KOPT-K1 (cell line): ENCODE measurements around the gene DBH.
"Not testable (repeated sequence)": the region's sequence is repeated elsewhere in the genome, so short reads cannot be mapped to it uniquely, and the experiment has no call there.

Experiments used
- H3K27ac ChIP-seq: fragments of 200-600 bp; sonication (generic); 2 replicates; pipeline ENCODE4 v1.5.1; 2016; ENCODE audit warnings: antibody characterized with exemption, mild to moderate bottlenecking, low read depth, low read length; ENCODE audit not compliant: poor library complexity, severe bottlenecking
- H3K36me3 ChIP-seq: fragments of 200-600 bp; sonication (generic); 2 replicates; pipeline ENCODE4 v1.5.1; 2017; ENCODE audit warnings: antibody characterized with exemption, mild to moderate bottlenecking, low read length, moderate library complexity; ENCODE audit not compliant: insufficient read depth
- H3K9me3 ChIP-seq: fragments of 200-600 bp; sonication (generic); 2 replicates; pipeline ENCODE4 v1.5.1; 2017; ENCODE audit warnings: antibody characterized with exemption, low read length, mild to moderate bottlenecking; ENCODE audit not compliant: insufficient read depth, poor library complexity, severe bottlenecking

The DBH gene

GRCh38 chr9:133672503-133673257 is 36.5 kb downstream of the DBH start:
- Histone ChIP-seq H3K36me3 (no peaks in the 10 kb centered on the region), H3K27ac (no peak overlapping the region), H3K9me3 (no peaks in the 10 kb centered on the region)

GRCh38 chr9:133673258-133673655 is 37.1 kb downstream of the DBH start:
- H3K9me3 ChIP-seq, result no peaks in the 10 kb centered on the region
- H3K27ac ChIP-seq, result no peak overlapping the region
- no peaks in the 10 kb centered on the region for H3K36me3 ChIP-seq

DNA sequence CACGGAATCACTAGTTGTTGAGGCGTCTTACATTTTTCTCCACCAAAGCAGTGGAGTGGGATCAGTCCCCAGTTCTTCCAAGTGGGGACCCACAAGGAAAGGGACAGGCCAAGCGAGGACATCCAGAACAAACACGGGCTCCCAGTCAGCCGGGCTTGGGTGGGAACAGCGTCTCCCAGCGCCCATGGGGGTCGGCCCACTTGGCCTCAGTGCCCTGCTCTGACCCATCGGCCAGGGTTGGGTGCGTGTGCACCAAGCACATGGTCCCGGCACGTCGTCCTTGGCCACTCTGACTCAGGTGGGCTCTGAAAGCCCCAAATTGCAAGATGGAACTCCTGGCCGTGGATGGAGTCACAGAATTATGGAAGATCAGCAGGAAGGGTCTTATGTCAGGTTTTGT is 37.9 kb downstream of the DBH start:
- H3K9me3 ChIP-seq, result no peaks in the 10 kb centered on the region
- H3K27ac ChIP-seq, result no peak overlapping the region
- H3K36me3 ChIP-seq, result no peaks in the 10 kb centered on the region

DNA sequence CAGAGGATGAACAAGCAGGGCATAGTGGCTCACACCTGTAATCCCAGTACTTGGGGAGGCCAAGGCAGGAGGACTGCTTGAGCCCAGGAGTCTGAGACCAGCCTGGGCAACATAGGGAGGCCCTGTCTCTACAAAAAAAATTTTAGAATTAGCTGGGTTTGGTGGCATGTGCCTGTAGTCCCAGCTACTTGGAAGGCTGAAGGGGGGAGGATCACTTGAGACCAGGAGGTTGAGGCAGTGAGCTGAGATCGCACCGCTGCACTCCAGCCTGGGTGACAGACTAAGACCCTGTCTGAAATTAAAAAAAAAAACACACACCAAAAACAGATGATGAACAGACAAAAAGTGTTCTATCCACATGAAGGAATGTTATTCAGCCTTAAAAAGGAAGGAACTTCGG is 39.6 kb downstream of the DBH start:
- H3K27ac ChIP-seq, result peak overlapping the region; percentile 74
- H3K9me3 ChIP-seq, H3K36me3 ChIP-seq: not testable (repeated sequence)

- H3K9me3 ChIP-seq, result no peaks in the 10 kb centered on the region
- peak overlapping the region; percentile 74 for H3K27ac ChIP-seq
- no peaks in the 10 kb centered on the region for H3K36me3 ChIP-seq
Observed at GRCh38 chr9:133676450-133676849, 40.3 kb downstream of the DBH start.

DNA sequence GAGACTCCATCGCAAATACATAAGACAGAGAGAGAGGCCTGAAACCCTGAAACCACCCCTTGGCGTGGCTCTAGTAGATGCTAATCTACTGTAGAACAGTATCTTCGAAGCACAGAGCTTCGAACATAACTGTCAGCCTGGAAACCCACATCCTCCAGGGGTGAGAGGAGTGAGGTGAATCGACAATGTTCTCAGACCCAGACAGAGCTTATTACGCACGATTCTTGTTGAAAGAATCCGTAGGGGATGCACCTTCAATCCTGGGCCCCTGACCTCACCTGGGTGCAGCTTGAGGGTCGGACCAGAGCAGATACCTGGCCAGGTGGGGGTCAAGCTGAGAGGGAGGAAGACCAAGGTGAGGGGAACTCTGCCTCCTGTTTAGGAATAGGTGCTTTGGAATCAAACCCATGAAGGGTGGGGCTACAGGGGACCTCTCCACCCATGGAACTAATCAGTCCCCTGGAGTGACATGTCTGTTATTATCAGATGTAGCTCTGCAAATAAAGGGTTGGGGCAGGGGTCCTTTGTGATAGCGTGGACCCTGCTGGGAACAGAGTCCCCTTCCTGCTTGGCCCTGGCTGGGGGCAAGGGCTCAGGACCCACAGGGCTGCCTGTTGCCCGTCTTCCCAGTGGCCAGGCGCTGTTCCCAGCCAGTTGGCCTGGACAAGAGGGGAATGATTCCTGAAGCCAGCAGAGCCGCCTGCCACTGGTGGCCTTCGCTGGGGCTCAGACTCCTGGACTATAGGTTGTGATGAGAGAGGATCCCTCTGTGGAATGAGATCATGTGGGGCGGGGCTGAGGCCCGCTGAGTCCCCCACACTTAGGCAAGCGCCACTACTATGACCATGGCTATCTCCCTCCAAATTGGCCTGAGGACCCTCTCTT is 41.2 kb downstream of the DBH start:
- Histone ChIP-seq H3K36me3 (no peaks in the 10 kb centered on the region), H3K27ac (peak overlapping the region; percentile 74), H3K9me3 (no peaks in the 10 kb centered on the region)

DNA sequence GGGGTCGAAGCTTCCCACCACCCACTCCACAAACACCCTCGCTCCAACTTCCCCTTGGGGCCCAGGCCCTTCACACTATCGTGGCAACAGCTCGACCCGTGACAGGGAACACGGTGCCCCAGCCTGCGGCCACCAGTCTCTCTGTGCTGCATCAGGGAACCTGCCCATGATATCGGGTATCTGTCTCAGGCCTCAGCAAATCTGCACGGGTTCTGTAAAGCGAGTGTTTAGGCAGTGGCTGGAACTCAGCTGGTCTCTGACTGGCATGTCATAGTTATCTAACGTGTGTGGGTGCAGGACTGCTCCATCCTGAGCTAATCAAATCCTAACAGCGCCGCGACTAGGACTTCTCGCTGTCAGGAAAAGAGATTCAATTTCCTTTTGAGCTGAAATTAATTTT is 42.9 kb downstream of the DBH start:
- Histone ChIP-seq H3K27ac (no peak overlapping the region), H3K9me3 (no peaks in the 10 kb centered on the region), H3K36me3 (no peaks in the 10 kb centered on the region)

GRCh38 chr9:133679466-133680061 is 43.4 kb downstream of the DBH start:
- Histone ChIP-seq H3K9me3 (no peaks in the 10 kb centered on the region), H3K36me3 (no peaks in the 10 kb centered on the region), H3K27ac (no peak overlapping the region)

DNA sequence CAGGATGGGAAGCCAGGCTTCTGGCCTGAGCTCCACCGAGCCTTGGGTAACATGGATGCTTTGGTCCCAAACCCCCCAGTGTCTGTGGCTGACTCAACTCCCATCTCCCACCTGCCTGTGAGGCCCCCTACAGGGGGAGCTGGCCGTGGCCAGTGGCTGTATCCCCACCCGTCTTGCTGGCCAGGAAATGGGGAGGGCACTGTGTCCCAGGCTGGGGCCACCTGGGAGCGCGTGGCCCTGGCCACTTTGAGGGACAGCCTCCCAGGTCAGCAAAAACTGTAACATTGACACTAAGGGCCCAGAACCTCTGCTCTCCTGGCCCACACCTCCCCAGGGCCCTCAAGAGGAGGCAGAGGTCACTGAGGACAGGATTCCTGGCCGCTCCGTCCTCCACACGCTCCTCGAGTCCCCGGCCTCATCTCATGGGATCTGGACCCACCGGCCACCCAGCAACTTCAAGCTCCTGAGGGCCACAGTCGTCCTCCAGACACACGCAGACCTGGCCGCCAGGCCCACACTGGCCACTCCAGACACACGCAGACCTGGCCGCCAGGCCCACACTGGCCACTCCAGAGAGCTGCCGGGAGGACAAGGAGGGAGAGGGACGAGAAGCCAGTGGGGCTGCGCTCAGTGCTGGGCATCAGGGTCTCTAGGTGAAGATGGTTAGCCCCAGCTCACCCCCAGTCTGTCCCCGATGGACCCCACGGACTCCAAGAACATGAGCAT is 44.2 kb downstream of the DBH start:
- H3K36me3 ChIP-seq, result no peaks in the 10 kb centered on the region
- no peaks in the 10 kb centered on the region for H3K9me3 ChIP-seq
- no peak overlapping the region for H3K27ac ChIP-seq

DNA sequence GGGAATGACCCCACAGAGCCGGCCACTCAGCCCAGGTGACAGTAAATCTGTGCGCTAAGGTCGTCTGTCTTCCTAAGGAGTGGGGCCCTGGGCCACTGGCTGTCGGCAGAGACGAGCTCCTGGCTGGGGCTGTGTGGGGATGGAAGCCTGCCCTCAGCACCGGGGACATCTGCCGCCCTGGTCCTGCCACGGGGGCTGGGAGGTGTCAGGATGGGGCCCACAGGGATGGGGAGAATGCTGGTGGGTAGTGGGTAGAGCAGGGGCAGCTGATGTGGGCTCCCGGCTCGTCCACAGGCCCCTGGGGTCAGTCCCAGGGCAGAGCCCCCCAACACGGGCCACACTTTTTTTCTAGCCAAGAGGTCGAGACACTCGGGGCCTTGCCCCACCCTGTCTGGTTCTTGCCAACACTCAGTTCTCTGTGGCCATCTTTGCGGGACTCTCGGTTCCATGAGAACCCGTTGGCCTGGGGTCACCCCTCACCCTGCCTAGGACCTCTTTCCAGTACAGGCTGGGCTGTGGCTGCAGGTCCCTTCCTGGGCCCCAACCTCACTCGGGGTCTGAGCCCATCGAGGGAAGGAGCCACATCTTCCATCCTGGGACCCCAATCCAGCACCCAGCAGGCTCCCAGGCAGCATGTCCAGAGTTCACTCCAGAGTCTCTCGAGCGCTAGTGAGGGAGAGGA is 45.0 kb downstream of the DBH start:
- no peaks in the 10 kb centered on the region for H3K9me3 ChIP-seq
- H3K27ac ChIP-seq, result no peak overlapping the region
- H3K36me3 ChIP-seq, result no peaks in the 10 kb centered on the region

DNA sequence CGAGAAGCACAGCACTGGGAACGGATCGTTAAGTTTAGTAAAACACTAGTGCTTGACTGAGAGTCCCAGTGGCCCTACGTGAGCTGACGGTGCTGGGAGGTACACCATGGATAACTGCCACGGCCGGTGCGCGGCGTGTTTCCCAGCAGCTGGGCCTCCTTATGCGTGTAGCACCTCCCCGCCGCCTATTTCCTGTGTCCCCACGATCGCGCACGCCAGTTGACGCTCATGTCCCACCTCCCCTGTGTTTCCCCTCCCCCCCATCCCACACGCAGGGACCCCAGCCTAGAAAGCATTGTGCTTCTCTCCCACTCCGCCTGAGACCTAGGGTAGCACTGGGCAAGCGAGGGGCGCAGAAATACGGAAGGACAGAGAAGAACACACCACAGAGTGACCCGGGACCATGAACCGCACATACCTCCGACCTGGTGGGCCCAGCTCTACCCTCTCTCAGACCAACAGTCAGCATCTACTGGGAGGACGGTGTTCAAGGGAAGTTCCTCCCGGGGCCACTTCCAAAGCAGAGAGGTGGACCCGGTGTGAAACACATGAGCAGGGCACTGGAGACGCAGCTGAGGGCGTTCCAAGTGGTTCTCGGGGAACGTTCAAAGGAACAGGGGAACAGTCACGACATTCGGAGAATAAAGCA is 45.6 kb downstream of the DBH start:
- H3K36me3 ChIP-seq, result no peaks in the 10 kb centered on the region
- H3K27ac ChIP-seq, result no peak overlapping the region

DNA sequence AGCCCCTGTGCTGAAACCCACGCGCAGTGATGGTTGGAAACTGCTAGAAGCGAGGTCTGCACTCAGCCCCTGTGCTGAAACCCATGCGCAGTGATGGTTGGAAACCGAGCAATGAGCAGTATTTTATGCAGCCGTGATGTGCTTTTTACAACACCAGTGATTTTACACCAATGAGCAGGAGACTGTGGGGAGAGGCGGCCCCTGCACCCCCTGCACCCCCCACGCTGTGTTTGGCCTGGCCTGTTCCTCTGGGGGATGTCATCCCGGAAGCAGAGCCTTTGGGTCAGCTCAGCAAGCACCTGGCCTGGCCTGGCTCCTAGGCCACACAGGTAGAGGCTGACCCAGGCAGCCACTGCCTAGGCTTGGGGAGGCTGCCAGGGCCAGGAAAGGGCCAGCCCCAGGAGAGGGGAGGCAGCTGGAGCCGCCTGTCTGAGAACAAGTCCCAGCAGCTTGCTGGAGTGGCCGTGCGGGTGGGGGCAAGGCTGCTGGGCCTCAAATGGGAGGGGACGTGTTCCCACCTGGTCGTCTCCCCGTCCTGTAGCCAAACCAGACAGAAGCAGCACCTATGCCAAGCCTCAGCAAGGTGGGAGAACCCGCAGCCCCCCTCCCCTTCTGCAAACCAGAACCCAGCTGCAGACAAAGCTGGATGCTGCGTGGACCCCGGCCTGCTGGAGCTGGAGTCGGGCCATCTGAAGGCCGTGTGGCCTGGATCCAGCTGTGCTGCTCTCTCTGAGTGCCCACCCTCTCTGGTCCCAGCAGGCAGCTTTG is 46.8 kb downstream of the DBH start:
- H3K9me3 ChIP-seq, result no peaks in the 10 kb centered on the region
- peak overlapping the region; percentile 63 for H3K27ac ChIP-seq
- H3K36me3 ChIP-seq, result no peaks in the 10 kb centered on the region

More for the DNA sequence above, 45.6 kb downstream of the DBH start:
- H3K9me3 ChIP-seq, result no peaks in the 10 kb centered on the region

DNA sequence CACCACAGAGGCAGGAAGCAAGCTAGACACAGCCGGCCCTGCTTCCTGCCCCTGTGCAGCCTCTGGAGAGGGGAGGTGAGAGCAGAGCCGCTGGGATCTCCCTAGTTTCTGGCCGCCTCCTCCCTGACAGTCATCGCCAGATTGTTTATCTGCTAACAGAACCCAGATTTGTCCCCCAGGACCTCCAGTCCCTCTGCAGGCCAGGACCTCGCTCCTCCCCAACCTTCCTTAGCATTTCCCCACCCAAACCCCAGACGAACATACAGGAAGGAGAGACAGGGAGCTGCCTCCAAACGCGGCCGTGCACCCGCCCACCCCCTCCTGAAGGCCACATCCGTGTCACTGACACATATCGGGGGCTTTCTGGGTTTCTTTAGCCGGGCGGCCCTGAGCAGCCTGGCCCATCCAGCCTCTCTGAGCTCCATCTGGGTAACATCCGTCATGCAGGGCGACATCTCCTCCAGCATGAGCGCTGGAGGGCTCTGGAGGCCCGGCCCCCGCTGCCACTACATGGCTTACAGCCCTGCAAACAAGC is 47.5 kb downstream of the DBH start:
- Histone ChIP-seq H3K9me3 (no peaks in the 10 kb centered on the region), H3K27ac (peak overlapping the region; percentile 63), H3K36me3 (no peaks in the 10 kb centered on the region)
